ENCODE measurements around the gene TRIM67. TPM values are rescaled to one million over a fixed set of nuclear protein-coding genes. Genes with fewer than 3 reads are reported as not detected.

The TRIM67 gene
- total and polyA plus RNA-seq, 2 of the 4 experiments (the other 2 are of a cell fraction) = not detected

GRCh38 chr1:231121533-231121932 lies 40.3 kb upstream of the TRIM67 start:
- POLR2A ChIA-PET (ENCODE audit: unreplicated experiment) = no interaction called here

More at GRCh38 chr1:231121533-231121932, 40.3 kb upstream of the TRIM67 start:
- Histone ChIP-seq H3K18ac (ENCODE audit: low read depth, low read length) (no peak overlapping the region), H4K8ac (ENCODE audit: low read depth in 2 of 2, low read length in 2 of 2) (no peak overlapping the region), H3K4me2 (ENCODE audit: low read depth, low read length) (no peak overlapping the region), H4K5ac (ENCODE audit: low read depth, low read length) (no peak overlapping the region), H2BK20ac (ENCODE audit: low read depth, low read length) (no peak overlapping the region), H2BK5ac (ENCODE audit: low read depth, low read length, poor library complexity, severe bottlenecking) (no peak overlapping the region), H3K56ac (ENCODE audit: extremely low read depth, insufficient read depth, low read length) (no peak overlapping the region), H2BK15ac (ENCODE audit: low read depth, low read length) (no peak overlapping the region), H3K79me1 (ENCODE audit: low read depth in 1 of 2, low read length in 2 of 2) (no peaks in the 10 kb centered on the region), H3K9ac (ENCODE audit: low read depth, low read length) (no peak overlapping the region), H3K36me3 (ENCODE audit: control insufficient read depth, insufficient read depth, low read length) (no peaks in the 10 kb centered on the region), H4K20me1 (ENCODE audit: insufficient read depth, low read length) (no peaks in the 10 kb centered on the region), H4K91ac (ENCODE audit: insufficient read depth, low read depth, low read length) (no peak overlapping the region), H2AK5ac (ENCODE audit: low read depth, low read length) (no peak overlapping the region), H3K4me3 (ENCODE audit: insufficient read depth, low read depth, low read length) (no peak overlapping the region), H3K9me1 (ENCODE audit: insufficient read depth, low read length) (no peaks in the 10 kb centered on the region), H3K27ac (ENCODE audit: insufficient read depth, low read length) (no peak overlapping the region), H3K4ac (ENCODE audit: low read depth, low read length) (no peak overlapping the region), H3K4me1 (ENCODE audit: control insufficient read depth, insufficient read depth, low read length) (no peaks in the 10 kb centered on the region), H3K23ac (ENCODE audit: low read depth, low read length) (no peak overlapping the region), H3K27me3 (ENCODE audit: control insufficient read depth, insufficient read depth, low read length) (peaks cover 2% of the 10 kb centered on the region; the same call in 1 of the 2 replicates), H2AFZ (replicated peaks; ENCODE audit: low read length, poor library complexity) (no peak overlapping the region), H3K14ac (replicated peaks; ENCODE audit: low read depth, low read length) (no peak overlapping the region), H3K9me3 (ENCODE audit: control insufficient read depth, insufficient read depth, low read length) (no peaks in the 10 kb centered on the region), H2BK120ac (ENCODE audit: low read depth, low read length) (no peak overlapping the region), H2AK9ac (replicated peaks; ENCODE audit: low read depth, low read length, poor library complexity) (no peak overlapping the region)
- ATAC-seq (ENCODE audit: low read depth) (no peak), DNase-seq (no peak)
- CTCF ChIA-PET = no interaction called here
- TF ChIP-seq NFE2L2 (IDR thresholded peaks at IDR 0.05; ENCODE audit: low read depth, low read length) (no peak), USF2 (IDR thresholded peaks at IDR 0.05; ENCODE audit: low read depth, low read length) (no peak), CEBPB (IDR thresholded peaks at IDR 0.05; ENCODE audit: low read depth, low read length) (no peak), BHLHE40 (IDR thresholded peaks at IDR 0.05; ENCODE audit: low read depth, low read length) (no peak), MAZ (IDR thresholded peaks at IDR 0.05; ENCODE audit: borderline replicate concordance, low read depth, low read length) (no peak), RFX5 (IDR thresholded peaks at IDR 0.05; ENCODE audit: low read depth, low read length) (no peak), SMC3 (IDR thresholded peaks at IDR 0.05; ENCODE audit: low read depth, low read length) (no peak), POLR2A (IDR thresholded peaks at IDR 0.05; ENCODE audit: low read depth, low read length) (no peak), CHD1 (IDR thresholded peaks at IDR 0.05; ENCODE audit: low read depth, low read length) (no peak), FOS (IDR thresholded peaks at IDR 0.05; ENCODE audit: low read depth, low read length) (no peak), CTCF (conservative IDR thresholded peaks at IDR 0.05; ENCODE audit: low read depth, low read length) (no peak), RAD21 (IDR thresholded peaks at IDR 0.05; ENCODE audit: low read length) (no peak), MAFK (IDR thresholded peaks at IDR 0.05; ENCODE audit: low read depth, low read length) (no peak)
- in situ Hi-C loops (cut with MboI; ENCODE audit: low sequenced_read_pairs) = no loop called here
- intact Hi-C loops (cut with micrococcal nuclease) = no loop called here
- dilution Hi-C loops (cut with HindIII; ENCODE audit: low sequenced_read_pairs, unreplicated experiment) = no loop called here
- no CpG with 5 or more reads among the region's 1 CpG for WGBS, 2 experiments (ENCODE audit: extremely low coverage in 2 of 2, insufficient read length in 1 of 2)
- BruUV-seq (replicated peaks) = no TSS peak

All from IMR-90 (cell line).